Measurements from ENCODE around the gene SUPT6H.

- no peak for TF ChIP-seq CTCF (IDR thresholded peaks at IDR 0.05)
- TF ChIP-seq EP300 (IDR thresholded peaks at IDR 0.05) = no peak
Observed at GRCh38 chr17:28613931-28614381, 48.0 kb upstream of the SUPT6H start, which contains the start of gene RSKR.
